Measurements from ENCODE around the gene DNAI2.

Gene DNAI2

GRCh38 chr17:74362810-74363498 is 88.9 kb downstream of the DNAI2 start:
- no peak overlapping the region for H3K27ac ChIP-seq (ENCODE audit: low read depth, low read length)
- H3K4me1 ChIP-seq (ENCODE audit: control insufficient read depth in 5 of 5, insufficient read depth in 5 of 5, low read length in 5 of 5) = peaks cover 0 to 5% (median under 1%) of the 10 kb centered on the region in 5 donors
- no peaks in the 10 kb centered on the region for H3K36me3 ChIP-seq (ENCODE audit: control insufficient read depth in 5 of 5, insufficient read depth in 5 of 5, low read length in 5 of 5)
- no peak overlapping the region for H3K9ac ChIP-seq (ENCODE audit: low read length in 5 of 5)
- no peak overlapping the region for H3K4me3 ChIP-seq (ENCODE audit: low read depth in 1 of 5, low read length in 5 of 5)
- H3K27me3 ChIP-seq (ENCODE audit: control insufficient read depth in 5 of 5, insufficient read depth in 4 of 5, low read length in 5 of 5) = peaks cover 35 to 49% (median 42%) of the 10 kb centered on the region in 5 donors
- H3K9me3 ChIP-seq (ENCODE audit: control insufficient read depth in 5 of 5, low read length in 5 of 5) = no peaks in the 10 kb centered on the region

Measured in subcutaneous abdominal adipose tissue (tissue), 5 donors.